NCI-H226 (cell line): Measurements from ENCODE around the gene GNAT1.
A peak's percentile ranks its signal among the peaks of the same experiment; 100 is the strongest.

Source experiments
- DNase-seq: peaks from one replicate; pipeline ENCODE4 v3.0.0-alpha.2; 2015

GNAT1 gene

DNA sequence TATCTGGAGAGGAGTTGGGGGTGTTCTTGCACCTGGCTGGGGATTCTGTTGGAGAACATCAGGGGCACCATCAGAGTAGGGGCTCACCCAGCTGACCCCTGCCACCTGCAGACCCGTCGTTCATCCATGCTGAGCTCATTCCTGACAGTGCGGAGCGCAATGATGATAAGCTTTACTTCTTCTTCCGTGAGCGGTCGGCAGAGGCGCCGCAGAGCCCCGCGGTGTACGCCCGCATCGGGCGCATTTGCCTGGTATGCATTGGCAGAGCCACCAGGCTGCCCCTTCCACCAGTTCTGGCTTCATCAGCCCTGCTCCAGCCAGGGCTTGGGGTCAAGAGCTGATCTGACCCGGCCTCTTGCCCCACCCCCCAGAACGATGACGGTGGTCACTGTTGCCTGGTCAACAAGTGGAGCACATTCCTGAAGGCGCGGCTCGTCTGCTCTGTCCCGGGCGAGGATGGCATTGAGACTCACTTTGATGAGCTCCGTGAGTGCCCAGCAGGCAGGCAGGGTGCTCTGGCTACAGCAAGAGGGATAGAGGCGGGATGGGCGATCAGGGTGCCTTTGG is 8.8 kb upstream of the GNAT1 start:
- DNase-seq, result no peak

GRCh38 chr3:50183755-50184154 is 7.7 kb upstream of the GNAT1 start:
- DNase-seq, result no peak

- DNase-seq, result no peak
Observed at GRCh38 chr3:50184242-50184978, 7.0 kb upstream of the GNAT1 start.

DNA sequence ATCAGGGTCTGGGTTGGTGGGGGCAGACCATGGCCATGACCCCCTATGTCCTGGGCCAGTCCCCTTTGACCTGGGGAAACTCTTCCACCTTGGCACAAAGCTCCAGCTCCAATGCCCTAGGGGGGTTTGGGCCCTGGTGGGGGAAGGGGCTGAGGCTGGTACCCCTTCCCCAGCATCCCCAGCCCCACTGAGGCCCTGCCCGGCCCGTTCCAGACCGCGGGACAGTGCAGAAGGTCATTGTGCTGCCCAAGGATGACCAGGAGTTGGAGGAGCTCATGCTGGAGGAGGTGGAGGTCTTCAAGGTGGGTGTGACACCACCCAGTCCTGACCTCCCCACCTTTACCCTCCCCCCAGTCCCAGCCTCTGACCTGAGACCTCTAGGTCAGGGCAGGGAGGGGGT is 6.2 kb upstream of the GNAT1 start:
- no peak for DNase-seq

GRCh38 chr3:50186096-50186495 is 5.3 kb upstream of the GNAT1 start:
- no peak for DNase-seq

GRCh38 chr3:50187750-50188149 is 3.7 kb upstream of the GNAT1 start:
- no peak for DNase-seq

GRCh38 chr3:50189274-50189673 is 2.1 kb upstream of the GNAT1 start:
- peak; percentile 64 for DNase-seq

GRCh38 chr3:50189989-50190388 is 1.4 kb upstream of the GNAT1 start:
- no peak for DNase-seq

GRCh38 chr3:50192124-50192523 is 714 bp downstream of the GNAT1 start:
- DNase-seq, result no peak

DNA sequence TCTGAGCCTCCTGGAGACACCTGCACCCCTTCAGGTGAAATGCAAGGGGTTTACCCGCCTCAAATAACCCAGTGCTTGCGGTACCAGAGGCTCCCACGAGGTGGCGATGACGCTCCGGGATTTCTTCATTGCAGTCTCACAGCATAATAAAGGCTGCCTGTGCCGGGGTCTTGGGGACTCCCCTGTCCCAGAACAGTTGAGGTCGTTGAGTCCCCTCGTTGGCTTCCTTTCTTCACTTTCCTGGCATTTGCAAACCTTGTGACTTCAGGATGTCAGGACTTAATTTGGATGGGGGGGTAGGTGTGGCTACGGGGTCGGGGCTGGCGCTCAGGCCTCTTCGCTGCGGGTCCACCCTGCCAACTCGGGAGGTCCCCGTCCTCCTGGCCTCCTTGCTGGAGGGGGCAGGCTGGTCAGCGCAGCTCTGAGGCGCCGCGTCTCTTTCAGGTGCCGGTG is 1.3 kb downstream of the GNAT1 start:
- DNase-seq, result no peak

- no peak for DNase-seq
Observed at GRCh38 chr3:50193286-50193685, 1.9 kb downstream of the GNAT1 start.

DNA sequence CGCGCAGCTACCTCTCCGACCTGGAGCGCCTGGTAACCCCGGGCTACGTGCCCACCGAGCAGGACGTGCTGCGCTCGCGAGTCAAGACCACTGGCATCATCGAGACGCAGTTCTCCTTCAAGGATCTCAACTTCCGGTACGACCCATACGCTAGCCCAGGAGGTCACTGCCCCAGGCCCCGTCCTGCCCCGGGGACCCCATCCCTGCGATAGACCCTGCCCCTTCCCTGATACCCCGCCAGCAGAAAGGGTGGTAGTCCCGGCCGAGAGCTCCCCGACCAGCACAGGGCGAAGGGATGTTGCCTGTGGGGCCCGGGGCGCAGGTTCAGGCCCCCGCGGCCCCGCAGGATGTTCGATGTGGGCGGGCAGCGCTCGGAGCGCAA is 2.3 kb downstream of the GNAT1 start:
- DNase-seq, result no peak

- peak; percentile 7 for DNase-seq
Observed at GRCh38 chr3:50194128-50194902, 2.9 kb downstream of the GNAT1 start.

DNA sequence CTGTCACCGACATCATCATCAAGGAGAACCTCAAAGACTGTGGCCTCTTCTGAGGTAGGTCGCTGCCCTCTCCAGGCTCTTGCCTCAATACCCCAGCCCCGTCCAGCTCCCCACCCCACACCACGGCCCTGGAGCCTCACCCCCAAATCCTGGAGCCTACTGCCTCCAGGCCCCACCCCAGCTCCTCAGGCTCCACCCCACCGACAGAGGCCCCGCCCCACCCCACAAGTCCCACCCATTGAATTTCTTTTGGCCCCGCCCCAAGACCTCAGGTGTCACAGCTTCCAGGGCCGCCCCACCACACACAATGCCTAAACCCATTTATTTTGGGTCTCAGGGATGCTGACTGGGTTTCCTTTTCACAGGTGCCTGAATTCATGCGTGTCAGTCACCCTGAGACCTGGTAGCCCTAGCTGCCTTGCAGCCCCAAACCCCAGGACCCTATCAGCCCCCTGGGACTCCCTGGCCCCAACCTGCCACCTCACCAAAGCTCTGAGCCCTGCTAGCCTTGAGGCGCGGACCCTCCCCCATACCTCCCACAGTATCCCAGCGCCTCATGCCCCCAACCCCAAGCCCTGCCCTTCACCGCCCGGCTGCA is 3.6 kb downstream of the GNAT1 start:
- DNase-seq, result no peak

- DNase-seq, result no peak
Observed at GRCh38 chr3:50195501-50196252, 4.3 kb downstream of the GNAT1 start.

DNA sequence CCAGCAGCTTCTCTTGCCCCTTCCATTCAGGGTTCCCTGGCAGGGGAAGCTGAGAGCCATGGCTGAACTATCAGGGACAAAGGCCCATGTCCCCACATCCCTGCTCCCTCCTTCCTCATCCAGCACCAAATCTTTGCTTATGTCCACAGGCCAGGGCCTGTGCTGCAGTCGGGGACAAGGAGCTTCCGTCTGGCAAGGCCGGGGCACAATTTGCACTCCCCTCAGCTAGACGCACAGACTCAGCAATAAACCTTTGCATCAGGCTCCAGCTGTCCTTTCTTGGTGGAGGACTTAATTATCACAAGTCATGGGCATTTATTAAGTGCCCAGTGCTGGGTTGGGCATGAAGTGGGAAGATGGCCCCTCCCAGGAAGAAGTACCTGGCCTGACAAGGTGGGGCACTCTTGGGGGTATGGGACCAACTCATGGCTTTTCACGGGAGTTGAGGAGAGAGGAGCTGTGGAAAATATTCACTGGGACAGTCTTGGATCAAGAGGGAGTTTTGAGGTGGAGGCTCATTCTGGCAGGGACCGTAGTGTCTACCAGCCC is 4.9 kb downstream of the GNAT1 start:
- DNase-seq, result no peak

GRCh38 chr3:50201573-50202315 is 10.3 kb downstream of the GNAT1 start:
- no peak for DNase-seq

DNA sequence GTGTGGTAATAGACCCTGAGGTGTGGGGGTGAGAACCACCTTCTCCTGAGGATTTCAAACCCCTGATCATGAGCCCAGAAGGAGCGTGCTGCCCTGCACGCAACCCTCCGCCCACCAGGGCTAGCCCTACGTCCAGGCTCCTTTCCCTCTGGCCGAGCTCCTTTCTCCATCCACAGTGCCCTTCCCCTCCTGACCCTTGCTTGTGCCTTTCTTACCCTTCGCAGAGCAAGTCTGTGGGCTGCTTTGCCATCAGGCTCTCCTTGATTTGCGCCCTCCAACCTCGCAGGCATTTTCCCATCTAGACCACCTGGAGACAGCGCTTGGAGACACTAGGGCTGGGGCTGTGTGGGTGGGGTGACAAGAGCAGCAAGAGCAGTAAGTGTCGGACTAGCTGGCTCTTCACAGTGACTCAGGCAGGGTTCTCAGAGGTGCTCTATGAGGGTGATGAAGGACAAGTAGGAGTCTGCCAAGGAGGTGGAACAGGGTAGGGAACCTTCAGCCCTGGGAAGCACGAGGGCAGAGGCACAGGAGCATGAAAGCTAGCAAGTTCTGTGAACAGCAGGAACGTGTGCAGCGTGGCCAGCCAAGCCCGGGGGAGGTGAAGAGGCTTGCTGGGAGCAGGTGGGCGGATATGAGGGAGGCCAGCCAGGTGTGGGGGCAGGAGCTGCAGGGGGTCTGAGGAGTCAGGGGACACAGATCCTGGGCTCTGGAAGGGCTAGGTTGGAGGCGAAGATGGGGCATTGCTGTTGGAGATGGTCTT is 11.1 kb downstream of the GNAT1 start:
- DNase-seq, result no peak

DNA sequence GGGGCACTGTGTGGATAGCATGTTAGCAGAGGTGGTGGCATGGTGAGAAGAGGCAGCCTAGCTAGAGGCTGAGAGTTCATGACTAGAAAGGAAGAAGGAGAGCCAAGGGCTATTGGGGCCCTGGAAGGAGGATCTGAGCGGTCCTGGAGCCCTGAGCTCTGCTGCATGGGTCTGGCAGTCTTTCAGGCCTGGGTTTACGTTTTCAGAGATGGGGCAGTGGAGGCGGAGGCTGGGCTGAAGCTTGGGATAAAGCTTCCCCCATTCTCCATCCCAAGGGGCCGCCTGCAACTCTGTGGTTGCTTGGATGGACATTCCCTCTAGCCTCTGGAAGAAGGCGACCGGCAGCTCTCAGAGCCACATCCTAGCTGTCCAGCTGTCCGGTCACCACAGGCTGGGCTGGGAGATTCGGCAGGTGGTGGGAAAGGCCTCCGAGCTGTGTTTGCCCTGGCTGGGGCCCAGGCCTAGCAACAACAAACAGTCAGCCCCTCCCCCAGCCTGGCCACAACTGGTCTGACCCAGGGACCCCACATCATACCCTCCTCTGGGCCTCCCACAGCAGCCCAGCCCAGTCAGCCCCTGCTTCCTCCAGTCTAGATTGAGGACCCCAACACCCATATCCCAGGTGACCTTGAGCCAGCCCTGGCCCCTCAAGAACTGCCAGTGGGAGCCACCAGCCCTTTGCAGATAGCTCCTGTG is 11.9 kb downstream of the GNAT1 start:
- DNase-seq, result no peak
